ENCODE results near the gene CDV3. TPM values are rescaled to one million over a fixed set of nuclear protein-coding genes. Genes with fewer than 3 reads are reported as not detected.

Gene CDV3
- total and polyA plus RNA-seq, 5 donors from 2014 or later, result 43.6 to 275 (median 72.4) TPM

GRCh38 chr3:133578548-133579191 is 5.2 kb downstream of the CDV3 start:
- Histone ChIP-seq H3K4me1 (ENCODE audit: control insufficient read depth, insufficient read depth, low read length, poor library complexity, severe bottlenecking) (peaks cover 78% of the 10 kb centered on the region), H3K4me3 (ENCODE audit: low read depth, low read length) (peak overlapping the region; percentile 72), H3K27ac (ENCODE audit: insufficient read depth, low read length, poor library complexity, severe bottlenecking) (peak overlapping the region; percentile 1), H3K36me3 (ENCODE audit: control insufficient read depth, insufficient read depth, low read length) (peaks cover 64% of the 10 kb centered on the region), H3K9me3 (ENCODE audit: control insufficient read depth in 2 of 2, low read length in 2 of 2) (no peaks in the 10 kb centered on the region), H3K27me3 (ENCODE audit: control insufficient read depth, insufficient read depth, low read length) (no peaks in the 10 kb centered on the region)
- peak in 1 of 3 donors; percentile 25 for DNase-seq
- Mint-ChIP-seq H3K36me3 (peaks cover 55% of the 10 kb centered on the region), H3K4me3 (peak overlapping the region; percentile 77 to 97 (median 89)), H3K9me3 (no peaks in the 10 kb centered on the region), H3K27me3 (no peaks in the 10 kb centered on the region), H3K27ac (peak overlapping the region in 2 of 3 donors; percentile 49 to 51), H3K4me1 (peaks cover 43 to 85% (median 57%) of the 10 kb centered on the region in 4 donors)
- no peak for ATAC-seq (ENCODE audit: low read depth in 2 of 2)

- no peak for ATAC-seq (ENCODE audit: low read depth in 2 of 2)
- Mint-ChIP-seq H3K4me3 (peak overlapping the region in 1 of 4 donors; percentile 21), H3K27ac (peak overlapping the region in 2 of 3 donors; percentile 62 to 75), H3K36me3 (peaks cover 43% of the 10 kb centered on the region), H3K9me3 (no peaks in the 10 kb centered on the region), H3K4me1 (peaks cover 28 to 64% (median 39%) of the 10 kb centered on the region in 4 donors), H3K27me3 (no peaks in the 10 kb centered on the region)
- Histone ChIP-seq H3K27ac (ENCODE audit: insufficient read depth, low read length, poor library complexity, severe bottlenecking) (no peak overlapping the region), H3K4me3 (ENCODE audit: low read depth, low read length) (no peak overlapping the region), H3K27me3 (ENCODE audit: control insufficient read depth, insufficient read depth, low read length) (no peaks in the 10 kb centered on the region), H3K4me1 (ENCODE audit: control insufficient read depth, insufficient read depth, low read length, poor library complexity, severe bottlenecking) (peaks cover 43% of the 10 kb centered on the region), H3K9me3 (ENCODE audit: control insufficient read depth in 2 of 2, low read length in 2 of 2) (no peaks in the 10 kb centered on the region), H3K36me3 (ENCODE audit: control insufficient read depth, insufficient read depth, low read length) (peaks cover 84% of the 10 kb centered on the region)
- no peak for DNase-seq
Observed at GRCh38 chr3:133583396-133583795, 9.9 kb downstream of the CDV3 start.

- Histone ChIP-seq H3K4me3 (ENCODE audit: low read depth, low read length) (no peak overlapping the region), H3K36me3 (ENCODE audit: control insufficient read depth, insufficient read depth, low read length) (peaks cover 64% of the 10 kb centered on the region), H3K9me3 (ENCODE audit: control insufficient read depth in 2 of 2, low read length in 2 of 2) (no peaks in the 10 kb centered on the region), H3K4me1 (ENCODE audit: control insufficient read depth, insufficient read depth, low read length, poor library complexity, severe bottlenecking) (peaks cover 4% of the 10 kb centered on the region), H3K27ac (ENCODE audit: insufficient read depth, low read length, poor library complexity, severe bottlenecking) (no peak overlapping the region), H3K27me3 (ENCODE audit: control insufficient read depth, insufficient read depth, low read length) (no peaks in the 10 kb centered on the region)
- Mint-ChIP-seq H3K36me3 (peaks cover 36% of the 10 kb centered on the region), H3K4me3 (no peak overlapping the region), H3K27ac (peak overlapping the region in 1 of 3 donors; percentile 80), H3K4me1 (peaks cover 19 to 38% (median 27%) of the 10 kb centered on the region in 4 donors), H3K9me3 (no peaks in the 10 kb centered on the region), H3K27me3 (no peaks in the 10 kb centered on the region)
- DNase-seq (no peak), ATAC-seq (ENCODE audit: low read depth in 2 of 2) (no peak)
Observed at GRCh38 chr3:133588035-133588434, 14.5 kb downstream of the CDV3 start.

- Mint-ChIP-seq H3K27ac (peak overlapping the region in 1 of 3 donors; percentile 80), H3K27me3 (no peaks in the 10 kb centered on the region), H3K36me3 (peaks cover 32% of the 10 kb centered on the region), H3K9me3 (no peaks in the 10 kb centered on the region), H3K4me1 (peaks cover 18 to 39% (median 22%) of the 10 kb centered on the region in 4 donors), H3K4me3 (peak overlapping the region in 1 of 4 donors; percentile 17)
- Histone ChIP-seq H3K27me3 (ENCODE audit: control insufficient read depth, insufficient read depth, low read length) (no peaks in the 10 kb centered on the region), H3K4me3 (ENCODE audit: low read depth, low read length) (no peak overlapping the region), H3K27ac (ENCODE audit: insufficient read depth, low read length, poor library complexity, severe bottlenecking) (no peak overlapping the region), H3K4me1 (ENCODE audit: control insufficient read depth, insufficient read depth, low read length, poor library complexity, severe bottlenecking) (peaks cover 4% of the 10 kb centered on the region), H3K9me3 (ENCODE audit: control insufficient read depth in 2 of 2, low read length in 2 of 2) (no peaks in the 10 kb centered on the region), H3K36me3 (ENCODE audit: control insufficient read depth, insufficient read depth, low read length) (peaks cover 55% of the 10 kb centered on the region)
- ATAC-seq (ENCODE audit: low read depth in 2 of 2) (no peak), DNase-seq (no peak)
Observed at GRCh38 chr3:133588784-133589465, 15.4 kb downstream of the CDV3 start.

GRCh38 chr3:133589503-133589902 is 16.0 kb downstream of the CDV3 start:
- Mint-ChIP-seq H3K27ac (no peak overlapping the region), H3K4me1 (peaks cover 12 to 39% (median 22%) of the 10 kb centered on the region in 4 donors), H3K36me3 (peaks cover 32% of the 10 kb centered on the region), H3K9me3 (no peaks in the 10 kb centered on the region), H3K4me3 (no peak overlapping the region), H3K27me3 (no peaks in the 10 kb centered on the region)
- DNase-seq (no peak), ATAC-seq (ENCODE audit: low read depth in 2 of 2) (no peak)
- H3K27ac ChIP-seq (ENCODE audit: insufficient read depth, low read length, poor library complexity, severe bottlenecking), result no peak overlapping the region
- H3K9me3 ChIP-seq (ENCODE audit: control insufficient read depth in 2 of 2, low read length in 2 of 2), result no peaks in the 10 kb centered on the region
- H3K36me3 ChIP-seq (ENCODE audit: control insufficient read depth, insufficient read depth, low read length), result peaks cover 49% of the 10 kb centered on the region
- no peaks in the 10 kb centered on the region for H3K27me3 ChIP-seq (ENCODE audit: control insufficient read depth, insufficient read depth, low read length)
- H3K4me3 ChIP-seq (ENCODE audit: low read depth, low read length), result no peak overlapping the region
- peaks cover 4% of the 10 kb centered on the region for H3K4me1 ChIP-seq (ENCODE audit: control insufficient read depth, insufficient read depth, low read length, poor library complexity, severe bottlenecking)

- DNase-seq (no peak), ATAC-seq (ENCODE audit: low read depth in 2 of 2) (no peak)
- Histone ChIP-seq H3K27ac (ENCODE audit: insufficient read depth, low read length, poor library complexity, severe bottlenecking) (no peak overlapping the region), H3K27me3 (ENCODE audit: control insufficient read depth, insufficient read depth, low read length) (no peaks in the 10 kb centered on the region), H3K9me3 (ENCODE audit: control insufficient read depth in 2 of 2, low read length in 2 of 2) (no peaks in the 10 kb centered on the region), H3K4me1 (ENCODE audit: control insufficient read depth, insufficient read depth, low read length, poor library complexity, severe bottlenecking) (peaks cover 9% of the 10 kb centered on the region), H3K36me3 (ENCODE audit: control insufficient read depth, insufficient read depth, low read length) (peaks cover 35% of the 10 kb centered on the region), H3K4me3 (ENCODE audit: low read depth, low read length) (no peak overlapping the region)
- Mint-ChIP-seq H3K9me3 (no peaks in the 10 kb centered on the region), H3K27ac (peak overlapping the region in 1 of 3 donors; percentile 42), H3K4me1 (peaks cover 15 to 53% (median 19%) of the 10 kb centered on the region in 4 donors), H3K36me3 (peaks cover 28% of the 10 kb centered on the region), H3K4me3 (no peak overlapping the region), H3K27me3 (no peaks in the 10 kb centered on the region)
Observed at GRCh38 chr3:133591271-133591742, 17.8 kb downstream of the CDV3 start.

- H3K4me3 ChIP-seq (ENCODE audit: low read depth, low read length), result no peak overlapping the region
- ATAC-seq (ENCODE audit: low read depth in 2 of 2), result no peak
- H3K36me3 ChIP-seq (ENCODE audit: control insufficient read depth, insufficient read depth, low read length), result peaks cover 19% of the 10 kb centered on the region
- Mint-ChIP-seq H3K36me3 (peaks cover 21% of the 10 kb centered on the region), H3K27ac (peak overlapping the region in 1 of 3 donors; percentile 72), H3K27me3 (no peaks in the 10 kb centered on the region), H3K4me1 (peaks cover 13 to 48% (median 15%) of the 10 kb centered on the region in 4 donors), H3K9me3 (no peaks in the 10 kb centered on the region), H3K4me3 (no peak overlapping the region)
- H3K27me3 ChIP-seq (ENCODE audit: control insufficient read depth, insufficient read depth, low read length), result no peaks in the 10 kb centered on the region
- H3K27ac ChIP-seq (ENCODE audit: insufficient read depth, low read length, poor library complexity, severe bottlenecking), result peak overlapping the region; percentile 10
- no peaks in the 10 kb centered on the region for H3K9me3 ChIP-seq (ENCODE audit: control insufficient read depth in 2 of 2, low read length in 2 of 2)
- H3K4me1 ChIP-seq (ENCODE audit: control insufficient read depth, insufficient read depth, low read length, poor library complexity, severe bottlenecking), result peaks cover 4% of the 10 kb centered on the region
- no peak for DNase-seq
Observed at GRCh38 chr3:133592843-133593242, 19.4 kb downstream of the CDV3 start.

All from CD4-positive, CD25-positive, alpha-beta regulatory T cell (primary cell).